PFSK-1 (cell line): ENCODE measurements around the gene LIN28B.

Experiments used
- FOXP2 ChIP-seq: optimal IDR thresholded peaks from 2 replicates; pipeline ENCODE3; 2011; ENCODE audit warnings: borderline replicate concordance, control low read depth, inconsistent platforms; ENCODE audit not compliant: insufficient read depth; ENCODE audit errors: extremely low read length, extremely low read depth
- POLR2AphosphoS5 ChIP-seq: IDR thresholded peaks from 2 replicates; pipeline ENCODE4 v1.6.1; 2012; ENCODE audit warnings: low read depth, mild to moderate bottlenecking, control low read depth, low read length, moderate library complexity
- REST ChIP-seq, 2 experiments: IDR thresholded peaks; 2 replicates each; pipeline versions ENCODE4 v1.6.1 to v1.8.0; 2011 to 2012; ENCODE audit warnings: low read depth in 2 of 2, low read length in 2 of 2, control low read depth in 1 of 2, inconsistent platforms in 1 of 2, mild to moderate bottlenecking in 1 of 2, moderate library complexity in 1 of 2; ENCODE audit not compliant: insufficient read depth in 1 of 2
- SIN3A ChIP-seq: IDR thresholded peaks from 2 replicates; pipeline ENCODE4 v1.6.1; 2012; ENCODE audit warnings: mild to moderate bottlenecking, low read length, moderate library complexity, borderline replicate concordance; ENCODE audit not compliant: insufficient read depth
- TAF1 ChIP-seq: IDR thresholded peaks from 2 replicates; pipeline ENCODE4 v1.6.1; 2012; ENCODE audit warnings: low read length, control low read depth, borderline replicate concordance; ENCODE audit not compliant: insufficient read depth

LIN28B gene

GRCh38 chr6:105066836-105067235, 109.9 kb downstream of the LIN28B start:
- TF ChIP-seq TAF1: no peak
- TF ChIP-seq SIN3A: no peak
- TF ChIP-seq POLR2AphosphoS5: no peak

DNA sequence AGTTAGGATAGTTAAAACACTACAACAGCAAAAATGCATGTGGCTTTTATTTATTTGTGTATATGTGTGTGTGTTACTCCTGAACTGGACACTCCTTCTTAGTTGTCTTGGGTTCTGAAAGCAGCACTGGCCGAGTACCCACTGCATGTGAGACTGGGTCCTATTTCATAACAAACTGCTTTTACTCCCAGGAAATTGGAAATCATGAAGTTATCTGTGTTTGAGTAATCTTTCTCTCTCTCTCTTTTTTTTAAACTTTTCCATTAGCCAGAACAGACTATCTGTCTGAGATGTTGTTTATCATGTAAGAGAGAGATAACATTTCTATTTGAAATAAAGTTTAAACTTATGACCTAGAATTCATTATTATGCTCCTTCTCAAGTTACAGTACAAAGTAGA, 110.4 kb downstream of the LIN28B start:
- TF ChIP-seq SIN3A: no peak

DNA sequence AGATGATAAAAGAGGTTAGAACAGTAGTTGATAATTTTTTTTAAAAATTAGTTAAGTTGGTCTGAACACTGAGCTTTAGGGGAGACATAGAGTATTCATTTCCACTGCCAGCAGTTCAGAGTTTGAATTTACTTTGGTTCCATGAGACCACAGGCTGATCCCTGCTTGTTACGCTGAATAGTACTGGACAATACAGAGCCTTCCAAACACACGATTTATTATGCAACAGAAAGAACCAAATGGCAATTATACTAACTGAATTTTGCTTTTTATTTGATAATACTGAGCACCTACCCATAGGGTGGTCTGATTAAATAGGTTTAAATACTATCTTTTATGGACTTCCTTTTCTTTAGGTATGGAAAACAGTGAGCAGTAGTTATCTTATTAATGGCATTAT, 111.5 kb downstream of the LIN28B start:
- no peak for TF ChIP-seq SIN3A
- TF ChIP-seq POLR2AphosphoS5: no peak
- TF ChIP-seq FOXP2: no peak
- no peak for TF ChIP-seq REST (IDR thresholded peaks at IDR 0.05; ENCODE audit: insufficient read depth in 1 of 2, low read depth in 2 of 2, low read length in 2 of 2)
- TF ChIP-seq TAF1: no peak

- TF ChIP-seq FOXP2 (no peak), SIN3A (no peak), POLR2AphosphoS5 (no peak), REST (IDR thresholded peaks at IDR 0.05; ENCODE audit: insufficient read depth in 1 of 2, low read depth in 2 of 2, low read length in 2 of 2) (no peak), TAF1 (no peak)
Observed at GRCh38 chr6:105069821-105070445, 113.0 kb downstream of the LIN28B start.

DNA sequence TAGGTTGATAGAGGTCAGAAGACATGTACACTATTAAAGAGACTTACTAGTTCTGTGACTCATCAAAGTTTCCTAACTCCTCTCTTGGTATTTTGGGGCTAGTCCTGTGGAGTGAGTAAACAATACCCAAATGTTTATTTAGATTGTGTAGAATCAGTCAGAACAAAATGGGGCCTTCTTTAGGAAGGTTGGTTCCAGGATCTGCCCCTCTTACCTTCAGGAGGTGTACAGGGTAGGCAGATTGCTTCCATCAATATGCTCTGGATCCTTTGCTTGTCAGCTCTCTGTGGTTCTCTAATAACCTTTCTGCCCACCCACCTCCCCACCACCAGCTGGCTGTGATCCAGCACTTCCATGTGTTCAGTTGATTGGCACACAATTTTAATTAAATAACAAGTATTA, 115.9 kb downstream of the LIN28B start:
- no peak for TF ChIP-seq REST (IDR thresholded peaks at IDR 0.05; ENCODE audit: insufficient read depth in 1 of 2, low read depth in 2 of 2, low read length in 2 of 2)

DNA sequence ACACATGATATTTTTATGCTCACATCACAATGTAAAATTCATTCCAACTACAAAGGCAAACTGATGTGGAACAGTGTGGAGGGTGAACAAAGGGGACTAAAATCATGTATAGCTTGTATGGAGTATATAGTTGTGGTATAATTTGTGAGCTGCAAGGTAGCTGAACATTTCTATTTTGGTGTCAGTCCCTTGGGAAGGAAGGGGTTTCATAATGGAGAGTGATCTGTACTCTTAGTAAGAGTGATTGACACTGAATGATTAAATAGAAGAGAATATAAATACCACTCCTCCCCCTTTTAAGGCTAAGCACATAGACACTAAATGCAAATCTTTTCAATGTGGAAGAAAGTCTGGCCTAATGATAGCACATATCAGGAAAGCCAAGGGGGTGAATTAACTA, 118.3 kb downstream of the LIN28B start:
- TF ChIP-seq REST (IDR thresholded peaks at IDR 0.05; ENCODE audit: insufficient read depth in 1 of 2, low read depth in 2 of 2, low read length in 2 of 2) (no peak), SIN3A (no peak), POLR2AphosphoS5 (no peak), FOXP2 (no peak), TAF1 (no peak)
